ENCODE results near the gene ADNP2. TPM values are rescaled to one million over a fixed set of nuclear protein-coding genes. Genes with fewer than 3 reads are reported as not detected.

The ADNP2 gene
- total and polyA plus RNA-seq, 2 of the 13 experiments (the other 11 are each of a cell fraction or from before 2014, with no cell fraction given) = 10.8 to 25.5 TPM

DNA sequence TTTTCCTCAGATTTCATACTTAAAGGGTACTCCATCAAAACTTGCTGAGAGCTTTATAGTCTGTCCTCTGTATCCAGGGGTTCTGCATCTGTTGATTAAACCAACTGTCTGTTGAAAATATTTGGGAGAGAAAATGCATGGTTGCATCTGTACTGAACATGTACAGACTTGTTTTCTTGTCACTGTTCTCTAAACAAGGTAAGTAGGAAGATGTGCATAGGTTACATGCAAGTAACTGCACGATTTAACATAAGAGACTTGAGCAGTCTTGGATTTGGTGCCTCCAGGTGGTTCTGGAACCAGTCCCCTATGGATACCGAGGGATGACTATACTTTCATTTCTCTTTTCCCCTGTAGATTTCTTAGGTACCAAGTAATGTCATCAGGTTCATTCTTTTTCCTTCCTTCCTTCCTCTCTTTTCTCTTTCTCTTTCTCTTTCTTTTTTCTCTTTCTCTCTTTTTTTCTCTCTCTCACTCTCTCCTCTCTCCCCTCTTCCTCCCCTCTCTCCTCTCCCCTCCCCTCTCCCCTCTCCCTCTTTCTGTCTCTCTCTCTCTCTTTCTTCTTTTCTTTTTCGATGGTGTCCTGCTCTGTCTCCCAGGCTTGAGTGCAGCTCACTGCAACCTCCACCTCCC is 23.2 kb downstream of the ADNP2 start:
- H3K27me3 ChIP-seq (ENCODE audit: control insufficient read depth in 1 of 2, insufficient read depth in 2 of 2, low read length in 2 of 2) = no peaks in the 10 kb centered on the region
- peaks cover 23% of the 10 kb centered on the region for H4K20me1 ChIP-seq (ENCODE audit: insufficient read depth, low read length)
- POLR2A ChIA-PET = no interaction called here
- intact Hi-C loops (cut with micrococcal nuclease; ENCODE audit: unreplicated experiment) = no loop called here
- no peak overlapping the region for H2AFZ ChIP-seq (ENCODE audit: low read length)
- H3K4me3 ChIP-seq (replicated peaks in 1 of 3; ENCODE audit: insufficient read depth in 1 of 3, low read depth in 2 of 3, low read length in 3 of 3) = no peak overlapping the region
- WGBS (ENCODE audit: low lambda C conversion rate) = 98% methylated on average over 3 of the region's 3 CpGs
- in situ Hi-C loops (cut with HindIII; ENCODE audit: extremely low pct_ligation_motif_present, low pct_unique_long_range_greater_than_20kb) = no loop called here
- no peak for FAIRE-seq
- TF ChIP-seq YEATS4 (CRISPR knock-in tag; IDR thresholded peaks at IDR 0.05; ENCODE audit: borderline replicate concordance) = no peak
- no peak for ATAC-seq
- no peaks in the 10 kb centered on the region for H3K9me3 ChIP-seq (ENCODE audit: low read length)
- peaks cover 6% of the 10 kb centered on the region for H3K4me1 ChIP-seq (ENCODE audit: insufficient read depth, low read length)
- no peak for DNase-seq (ENCODE audit: low spot score)
- H3K27ac ChIP-seq (ENCODE audit: extremely low read length, insufficient read depth, low read length) = no peak overlapping the region
- H3K9ac ChIP-seq (ENCODE audit: insufficient read depth, low read depth, low read length) = no peak overlapping the region
- H3K36me3 ChIP-seq (replicated peaks in 1 of 2; ENCODE audit: control insufficient read depth in 1 of 2, insufficient read depth in 2 of 2, low read length in 2 of 2) = peaks cover 36 to 70% of the 10 kb centered on the region in 2 experiments
- CTCF ChIA-PET (ENCODE audit: low intra/inter-chr PET ratio, low total read pairs) = no interaction called here
- H3K4me2 ChIP-seq (ENCODE audit: low read depth, low read length) = no peak overlapping the region
- BruUV-seq (replicated peaks) = no TSS peak
- H3K79me2 ChIP-seq (ENCODE audit: insufficient read depth, low read length) = peaks cover 46% of the 10 kb centered on the region

DNA sequence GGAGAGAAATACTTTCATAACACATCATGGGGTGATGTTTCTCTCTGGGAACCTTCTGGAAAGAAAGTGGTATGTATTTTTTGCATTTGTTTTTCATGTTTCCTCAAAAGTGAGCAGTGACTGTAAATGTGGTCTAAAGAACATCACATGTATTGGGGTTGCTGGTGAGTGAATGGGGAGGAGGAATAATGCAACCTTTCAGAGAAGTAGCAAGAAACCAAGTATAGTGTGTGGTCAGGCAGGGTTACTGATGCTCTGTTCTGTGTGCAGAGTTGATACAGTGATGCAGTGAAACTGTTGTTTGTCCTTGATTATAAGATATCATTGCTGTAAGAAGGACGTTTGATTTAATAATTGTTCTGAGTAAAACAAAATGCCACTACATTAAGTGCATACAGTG is 24.1 kb downstream of the ADNP2 start:
- Histone ChIP-seq H3K9me3 (ENCODE audit: low read length) (no peaks in the 10 kb centered on the region), H3K27me3 (ENCODE audit: control insufficient read depth in 1 of 2, insufficient read depth in 2 of 2, low read length in 2 of 2) (no peaks in the 10 kb centered on the region), H3K36me3 (replicated peaks in 1 of 2; ENCODE audit: control insufficient read depth in 1 of 2, insufficient read depth in 2 of 2, low read length in 2 of 2) (peaks cover 40 to 78% of the 10 kb centered on the region in 2 experiments), H3K9ac (ENCODE audit: insufficient read depth, low read depth, low read length) (no peak overlapping the region), H3K4me1 (ENCODE audit: insufficient read depth, low read length) (no peaks in the 10 kb centered on the region), H3K79me2 (ENCODE audit: insufficient read depth, low read length) (peaks cover 38% of the 10 kb centered on the region), H3K4me2 (ENCODE audit: low read depth, low read length) (no peak overlapping the region), H4K20me1 (ENCODE audit: insufficient read depth, low read length) (peaks cover 21% of the 10 kb centered on the region), H3K27ac (ENCODE audit: extremely low read length, insufficient read depth, low read length) (no peak overlapping the region), H2AFZ (ENCODE audit: low read length) (no peak overlapping the region), H3K4me3 (replicated peaks in 1 of 3; ENCODE audit: insufficient read depth in 1 of 3, low read depth in 2 of 3, low read length in 3 of 3) (no peak overlapping the region)
- BruUV-seq (replicated peaks) = no TSS peak
- WGBS (ENCODE audit: low lambda C conversion rate) = 88% methylated on average over 1 of the region's 1 CpG
- no peak for ATAC-seq
- FAIRE-seq = no peak
- no peak for DNase-seq (ENCODE audit: low spot score)
- in situ Hi-C loops (cut with HindIII; ENCODE audit: extremely low pct_ligation_motif_present, low pct_unique_long_range_greater_than_20kb) = no loop called here
- intact Hi-C loops (cut with micrococcal nuclease; ENCODE audit: unreplicated experiment) = no loop called here
- ChIA-PET POLR2A (interaction anchor here (0.8 kb wide), 1 partner anchor 9 kb away, joined by 3 read pairs; no protein-coding TSS in a partner anchor), CTCF (ENCODE audit: low intra/inter-chr PET ratio, low total read pairs) (no interaction called here)
- TF ChIP-seq KIAA2018 (CRISPR knock-in tag; IDR thresholded peaks at IDR 0.05; ENCODE audit: borderline replicate concordance) = no peak
- no peak for TF ChIP-seq YY1 (IDR thresholded peaks at IDR 0.05; ENCODE audit: insufficient read depth, insufficient replicate concordance, low read depth, low read length)
